Neural progenitor cell (in vitro differentiated cells): ENCODE measurements around the gene CARD11. TPM values are rescaled to one million over a fixed set of nuclear protein-coding genes. Genes with fewer than 3 reads are reported as not detected.
A peak's percentile ranks its signal among the peaks of the same experiment; 100 is the strongest.

ENCODE experiments used
- DNase-seq: peaks from one replicate; pipeline ENCODE4 v3.0.0-alpha.2; 2016; ENCODE audit warnings: low spot score
- H2AFZ ChIP-seq: fragments of 200-600 bp; sonication (generic); replicated peaks from 2 replicates; pipeline ENCODE4 v1.6.1; 2016; ENCODE audit warnings: antibody characterized with exemption
- H3F3A ChIP-seq: fragments of 200-600 bp; sonication (generic); 2 replicates; pipeline ENCODE4 v1.6.1; 2016; ENCODE audit warnings: antibody characterized with exemption, low read depth
- H3K27ac ChIP-seq: fragments of 200-600 bp; sonication (generic); 2 replicates; pipeline ENCODE4 v1.5.1; 2016; ENCODE audit warnings: mild to moderate bottlenecking
- H3K27me3 ChIP-seq: fragments of 200-600 bp; sonication (generic); 2 replicates; pipeline ENCODE4 v1.6.1; 2016; ENCODE audit warnings: mild to moderate bottlenecking, moderate library complexity
- H3K36me3 ChIP-seq: fragments of 200-600 bp; sonication (generic); 2 replicates; pipeline ENCODE4 v1.5.1; 2016
- H3K4me1 ChIP-seq: fragments of 200-600 bp; sonication (generic); 2 replicates; pipeline ENCODE4 v1.6.1; 2016; ENCODE audit warnings: mixed run types
- H3K4me2 ChIP-seq: fragments of 200-600 bp; sonication (generic); 2 replicates; pipeline ENCODE4 v1.6.1; 2016
- H3K4me3 ChIP-seq: fragments of 200-600 bp; sonication (generic); 2 replicates; pipeline ENCODE4 v1.5.1; 2016
- H3K79me2 ChIP-seq: fragments of 200-600 bp; sonication (generic); 2 replicates; pipeline ENCODE4 v1.6.1; 2016; ENCODE audit warnings: low read depth
- H3K9ac ChIP-seq: fragments of 200-600 bp; sonication (generic); 2 replicates; pipeline ENCODE4 v1.6.1; 2016
- H3K9me3 ChIP-seq: fragments of 200-600 bp; sonication (generic); 2 replicates; pipeline ENCODE4 v1.5.1; 2016; ENCODE audit warnings: low read depth
- H4K20me1 ChIP-seq: fragments of 200-600 bp; sonication (generic); 2 replicates; pipeline ENCODE4 v1.6.1; 2016; ENCODE audit warnings: low read depth
- H3K27ac Mint-ChIP-seq: 3 replicates; pipeline ENCODE4 v1.8.0; 2021; ENCODE audit warnings: mixed read lengths
- H3K27me3 Mint-ChIP-seq: 2 replicates; pipeline ENCODE4 v1.8.0; 2022; ENCODE audit warnings: low read depth, mild to moderate bottlenecking, inconsistent platforms, moderate library complexity, mixed read lengths; ENCODE audit not compliant: insufficient read depth
- H3K36me3 Mint-ChIP-seq: 3 replicates; pipeline ENCODE4 v1.8.0; 2021; ENCODE audit warnings: mixed read lengths
- H3K4me1 Mint-ChIP-seq: 3 replicates; pipeline ENCODE4 v1.8.0; 2021; ENCODE audit warnings: mixed read lengths
- H3K4me3 Mint-ChIP-seq: 3 replicates; pipeline ENCODE4 v1.8.0; 2021; ENCODE audit warnings: mild to moderate bottlenecking, moderate library complexity, mixed read lengths
- H3K9me3 Mint-ChIP-seq: 3 replicates; pipeline ENCODE4 v1.8.0; 2020; ENCODE audit warnings: mixed read lengths
- EZH2 ChIP-seq: fragments of 200-600 bp; sonication (generic); IDR thresholded peaks from 2 replicates; pipeline ENCODE4 v1.6.1; 2017; ENCODE audit warnings: antibody characterized with exemption, mild to moderate bottlenecking, moderate library complexity
- EZH2phosphoT487 ChIP-seq: fragments of 200-600 bp; sonication (generic); IDR thresholded peaks from 2 replicates; pipeline ENCODE4 v1.6.1; 2017; ENCODE audit warnings: antibody characterized with exemption
- total RNA-seq: library from RNA; depleted of rRNA; stranded (reverse); fragments of >200 nt; gene quantifications from 2 replicates; pipeline ENCODE4 v1.2.3, GENCODE V29; 2015; ENCODE audit warnings: low replicate concordance
- TF ChIP-seq, protein P1 (sequence below): fragments of 200-600 bp; sonication (generic); IDR thresholded peaks from 2 replicates; pipeline ENCODE4 v1.5.1; 2017; ENCODE audit warnings: antibody characterized with exemption, mild to moderate bottlenecking

The CARD11 gene
- total RNA-seq, 1 donor from 2014 or later = 0.75 TPM

DNA sequence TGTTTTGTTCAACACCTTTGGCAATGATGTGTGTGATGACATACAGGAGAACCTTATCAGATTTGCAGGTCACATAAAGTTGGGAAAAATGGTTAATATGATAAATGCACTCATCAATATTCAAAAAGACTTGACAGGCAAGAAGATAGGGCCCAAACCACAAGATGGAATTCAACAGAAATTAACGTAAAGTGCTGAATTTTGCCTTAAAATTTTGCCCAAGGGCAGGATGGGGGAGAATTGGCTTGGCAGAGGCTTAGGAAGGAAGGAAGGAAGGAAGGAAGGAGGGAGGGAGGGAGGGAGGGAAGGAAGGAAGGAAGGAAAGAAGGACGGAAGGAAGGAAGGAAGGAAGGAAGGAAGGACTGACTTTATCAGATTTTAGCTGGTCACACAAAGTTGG lies 35.3 kb downstream of the CARD11 start:
- Mint-ChIP-seq H3K27me3 (peaks cover 9% of the 10 kb centered on the region), H3K4me1 (peaks cover 8% of the 10 kb centered on the region), H3K36me3 (no peaks in the 10 kb centered on the region), H3K9me3 (peaks cover 10% of the 10 kb centered on the region), H3K27ac (no peak overlapping the region), H3K4me3 (no peak overlapping the region)
- Histone ChIP-seq H3K9me3 (no peaks in the 10 kb centered on the region), H3K9ac (no peak overlapping the region), H3K4me1 (no peaks in the 10 kb centered on the region), H2AFZ (no peak overlapping the region), H3K36me3 (no peaks in the 10 kb centered on the region), H3K4me3 (no peak overlapping the region), H3K27ac (no peak overlapping the region), H3K4me2 (no peak overlapping the region), H3F3A (no peaks in the 10 kb centered on the region), H3K79me2 (no peaks in the 10 kb centered on the region), H4K20me1 (no peaks in the 10 kb centered on the region), H3K27me3 (no peaks in the 10 kb centered on the region)
- no peak for TF ChIP-seq EZH2phosphoT487
- no peak for TF ChIP-seq EZH2
- TF ChIP-seq, protein P1, sequence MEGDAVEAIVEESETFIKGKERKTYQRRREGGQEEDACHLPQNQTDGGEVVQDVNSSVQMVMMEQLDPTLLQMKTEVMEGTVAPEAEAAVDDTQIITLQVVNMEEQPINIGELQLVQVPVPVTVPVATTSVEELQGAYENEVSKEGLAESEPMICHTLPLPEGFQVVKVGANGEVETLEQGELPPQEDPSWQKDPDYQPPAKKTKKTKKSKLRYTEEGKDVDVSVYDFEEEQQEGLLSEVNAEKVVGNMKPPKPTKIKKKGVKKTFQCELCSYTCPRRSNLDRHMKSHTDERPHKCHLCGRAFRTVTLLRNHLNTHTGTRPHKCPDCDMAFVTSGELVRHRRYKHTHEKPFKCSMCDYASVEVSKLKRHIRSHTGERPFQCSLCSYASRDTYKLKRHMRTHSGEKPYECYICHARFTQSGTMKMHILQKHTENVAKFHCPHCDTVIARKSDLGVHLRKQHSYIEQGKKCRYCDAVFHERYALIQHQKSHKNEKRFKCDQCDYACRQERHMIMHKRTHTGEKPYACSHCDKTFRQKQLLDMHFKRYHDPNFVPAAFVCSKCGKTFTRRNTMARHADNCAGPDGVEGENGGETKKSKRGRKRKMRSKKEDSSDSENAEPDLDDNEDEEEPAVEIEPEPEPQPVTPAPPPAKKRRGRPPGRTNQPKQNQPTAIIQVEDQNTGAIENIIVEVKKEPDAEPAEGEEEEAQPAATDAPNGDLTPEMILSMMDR = no peak
- no peak for DNase-seq

DNA sequence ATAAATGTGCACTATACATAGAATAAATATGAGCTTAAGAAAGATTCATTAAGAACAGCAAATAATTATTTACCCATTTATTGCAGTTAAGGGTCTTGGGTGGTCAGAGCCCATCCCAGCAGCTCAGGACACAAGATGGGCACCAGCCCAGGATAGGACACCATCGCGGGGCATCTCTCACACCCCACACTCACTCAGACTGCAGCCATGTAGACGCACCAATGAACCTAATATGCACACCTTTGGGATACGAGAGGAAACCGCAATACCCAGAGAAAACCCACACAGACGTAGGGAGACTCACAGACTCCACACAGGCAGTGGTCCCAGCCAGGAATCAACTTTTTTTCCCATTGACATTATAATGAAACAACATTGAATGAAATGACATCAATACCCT lies 36.0 kb downstream of the CARD11 start:
- Mint-ChIP-seq H3K9me3 (peaks cover 5% of the 10 kb centered on the region), H3K27ac (no peak overlapping the region), H3K36me3 (no peaks in the 10 kb centered on the region), H3K4me1 (peaks cover 9% of the 10 kb centered on the region), H3K27me3 (peaks cover 9% of the 10 kb centered on the region), H3K4me3 (no peak overlapping the region)
- DNase-seq = no peak
- Histone ChIP-seq H3K4me3 (no peak overlapping the region), H3K79me2 (no peaks in the 10 kb centered on the region), H4K20me1 (no peaks in the 10 kb centered on the region), H3K9me3 (no peaks in the 10 kb centered on the region), H3K27ac (no peak overlapping the region), H3F3A (no peaks in the 10 kb centered on the region), H3K4me2 (no peak overlapping the region), H3K9ac (no peak overlapping the region), H3K36me3 (no peaks in the 10 kb centered on the region), H3K4me1 (no peaks in the 10 kb centered on the region), H2AFZ (no peak overlapping the region), H3K27me3 (no peaks in the 10 kb centered on the region)
- no peak for TF ChIP-seq EZH2

DNA sequence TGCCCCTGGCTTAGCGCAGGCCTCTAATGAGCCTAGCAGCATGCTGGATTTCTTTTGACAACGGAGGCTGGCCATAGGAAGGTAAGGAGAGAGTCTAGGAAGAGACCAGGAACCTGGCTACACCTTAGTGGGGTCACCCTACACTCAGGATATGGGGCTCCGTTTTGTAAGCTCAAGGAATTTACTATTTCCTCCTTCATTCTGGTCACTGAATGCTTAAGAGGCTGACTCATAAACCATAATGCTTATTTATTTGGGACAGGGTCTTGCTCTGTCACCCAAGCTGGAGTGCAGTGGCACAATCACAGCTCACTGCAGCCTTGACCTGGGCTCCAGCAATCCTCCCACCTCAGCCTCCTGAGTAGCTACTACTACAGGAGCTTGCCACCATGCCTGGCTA lies 38.4 kb downstream of the CARD11 start:
- no peak for DNase-seq
- H3K9me3 Mint-ChIP-seq = peaks cover 4% of the 10 kb centered on the region
- Histone ChIP-seq H3K4me1 (no peaks in the 10 kb centered on the region), H3K79me2 (no peaks in the 10 kb centered on the region), H3K36me3 (no peaks in the 10 kb centered on the region), H3K4me2 (no peak overlapping the region), H3K4me3 (no peak overlapping the region), H3K9ac (no peak overlapping the region), H3K27me3 (no peaks in the 10 kb centered on the region), H3F3A (no peaks in the 10 kb centered on the region), H2AFZ (no peak overlapping the region), H3K27ac (no peak overlapping the region), H4K20me1 (no peaks in the 10 kb centered on the region), H3K9me3 (no peaks in the 10 kb centered on the region)
- H3K27ac Mint-ChIP-seq = no peak overlapping the region
- no peak overlapping the region for H3K4me3 Mint-ChIP-seq
- H3K4me1 Mint-ChIP-seq = peaks cover 11% of the 10 kb centered on the region
- H3K27me3 Mint-ChIP-seq = peaks cover 9% of the 10 kb centered on the region
- H3K36me3 Mint-ChIP-seq = no peaks in the 10 kb centered on the region
- TF ChIP-seq, protein P1 = no peak
- TF ChIP-seq EZH2phosphoT487 = no peak
- TF ChIP-seq EZH2 = no peak

DNA sequence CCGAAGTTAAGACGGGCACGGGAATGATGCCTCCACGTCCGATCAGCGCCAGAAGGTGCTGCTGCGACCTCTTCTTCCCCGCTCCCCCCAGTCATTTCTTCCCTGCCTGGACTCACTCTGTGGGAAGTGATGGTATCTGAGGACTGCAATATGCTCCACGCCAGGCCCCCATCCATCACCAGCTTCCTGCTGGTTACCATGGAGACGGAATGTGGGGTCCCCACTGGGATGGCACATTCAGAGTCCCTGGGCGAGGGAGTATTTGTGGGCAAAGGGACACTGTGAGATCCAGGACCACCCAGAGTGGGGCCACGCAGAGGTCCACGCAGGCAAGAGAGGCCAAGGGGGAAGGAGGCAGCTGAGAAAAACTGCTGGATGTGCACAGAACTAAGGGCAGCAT lies 39.7 kb downstream of the CARD11 start:
- Histone ChIP-seq H3K36me3 (no peaks in the 10 kb centered on the region), H3K27ac (no peak overlapping the region), H3K4me1 (no peaks in the 10 kb centered on the region), H3K4me3 (no peak overlapping the region), H2AFZ (no peak overlapping the region), H3K9ac (no peak overlapping the region), H3F3A (no peaks in the 10 kb centered on the region), H3K4me2 (no peak overlapping the region), H3K27me3 (no peaks in the 10 kb centered on the region), H3K79me2 (no peaks in the 10 kb centered on the region), H4K20me1 (no peaks in the 10 kb centered on the region), H3K9me3 (no peaks in the 10 kb centered on the region)
- peak overlapping the region; percentile 40 for H3K4me3 Mint-ChIP-seq
- TF ChIP-seq EZH2phosphoT487 (no peak), EZH2 (no peak)
- TF ChIP-seq, protein P1 = no peak
- peaks cover 4% of the 10 kb centered on the region for H3K9me3 Mint-ChIP-seq
- H3K36me3 Mint-ChIP-seq = no peaks in the 10 kb centered on the region
- H3K4me1 Mint-ChIP-seq = peaks cover 16% of the 10 kb centered on the region
- no peak for DNase-seq
- H3K27me3 Mint-ChIP-seq = peaks cover 9% of the 10 kb centered on the region
- H3K27ac Mint-ChIP-seq = peak overlapping the region; percentile 19
